KOPT-K1 (cell line): ENCODE measurements around the gene CEPT1.
"Not testable (repeated sequence)": the region's sequence is repeated elsewhere in the genome, so short reads cannot be mapped to it uniquely, and the experiment has no call there.

ENCODE experiments used
- H3K27ac ChIP-seq: fragments of 200-600 bp; sonication (generic); 2 replicates; pipeline ENCODE4 v1.5.1; 2016; ENCODE audit warnings: antibody characterized with exemption, mild to moderate bottlenecking, low read depth, low read length; ENCODE audit not compliant: poor library complexity, severe bottlenecking
- H3K36me3 ChIP-seq: fragments of 200-600 bp; sonication (generic); 2 replicates; pipeline ENCODE4 v1.5.1; 2017; ENCODE audit warnings: antibody characterized with exemption, mild to moderate bottlenecking, low read length, moderate library complexity; ENCODE audit not compliant: insufficient read depth
- H3K9me3 ChIP-seq: fragments of 200-600 bp; sonication (generic); 2 replicates; pipeline ENCODE4 v1.5.1; 2017; ENCODE audit warnings: antibody characterized with exemption, low read length, mild to moderate bottlenecking; ENCODE audit not compliant: insufficient read depth, poor library complexity, severe bottlenecking

Gene CEPT1

DNA sequence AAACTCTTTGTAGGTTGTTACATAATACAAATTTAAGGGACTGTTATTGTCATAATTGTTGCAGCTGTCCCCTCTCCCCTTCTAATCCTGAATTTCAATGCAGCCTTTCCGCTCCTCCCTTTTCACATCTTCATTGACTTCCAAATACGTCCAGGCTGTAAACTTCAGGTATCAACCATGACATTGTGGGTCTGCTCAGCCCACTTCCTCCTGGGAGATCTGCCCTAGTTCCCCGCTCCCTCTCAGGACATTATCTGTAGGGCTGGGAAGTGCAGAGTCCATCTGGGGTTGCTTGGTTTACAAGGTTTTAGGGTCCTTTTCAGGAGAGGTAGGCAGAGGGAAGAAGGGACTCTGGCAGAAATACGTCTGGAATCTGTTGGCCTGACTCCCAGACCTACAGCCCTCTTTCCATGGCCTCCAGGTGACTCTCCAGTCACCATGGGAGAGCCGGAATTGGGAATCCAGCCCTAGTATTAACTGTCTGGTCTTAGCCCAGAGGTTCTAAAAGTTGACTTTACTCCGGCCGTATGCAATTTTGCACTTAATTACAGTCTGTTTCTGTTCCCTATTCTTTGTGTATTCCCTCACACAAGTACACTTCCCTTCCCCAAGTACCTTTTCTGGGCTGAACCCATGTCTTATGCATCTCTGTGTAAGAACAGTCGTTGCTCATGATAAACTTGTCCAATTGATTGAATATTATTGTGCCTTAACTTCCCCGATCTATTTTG lies 65.1 kb downstream of the CEPT1 start:
- no peaks in the 10 kb centered on the region for H3K36me3 ChIP-seq
- H3K27ac ChIP-seq: peak overlapping the region; percentile 99
- H3K9me3 ChIP-seq: no peaks in the 10 kb centered on the region

GRCh38 chr1:111205714-111206050 lies 65.7 kb downstream of the CEPT1 start:
- peak overlapping the region; percentile 99 for H3K27ac ChIP-seq
- no peaks in the 10 kb centered on the region for H3K9me3 ChIP-seq
- H3K36me3 ChIP-seq: no peaks in the 10 kb centered on the region

GRCh38 chr1:111208921-111209320 lies 68.9 kb downstream of the CEPT1 start:
- H3K9me3 ChIP-seq: no peaks in the 10 kb centered on the region
- H3K27ac ChIP-seq: peak overlapping the region; percentile 99
- H3K36me3 ChIP-seq: no peaks in the 10 kb centered on the region

DNA sequence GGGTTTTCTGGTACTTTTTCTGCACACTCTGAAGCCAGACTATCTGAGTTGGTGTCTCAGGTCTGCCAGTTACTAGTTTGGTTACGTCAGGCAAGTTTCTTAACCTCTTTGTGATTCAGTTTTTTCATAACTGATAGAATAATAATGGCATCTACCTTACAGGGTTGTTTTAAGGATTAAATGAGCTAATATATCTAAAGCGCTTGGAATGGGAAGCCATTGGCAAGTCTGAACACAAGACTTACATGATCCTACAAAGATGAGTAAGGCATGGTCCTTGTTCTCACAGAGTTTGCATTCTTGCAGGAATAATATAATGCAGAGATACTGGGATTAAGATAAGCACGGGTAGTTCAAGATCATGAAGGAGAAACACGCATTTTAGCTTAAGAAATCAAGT lies 69.6 kb downstream of the CEPT1 start:
- Histone ChIP-seq H3K27ac (peak overlapping the region; percentile 99), H3K36me3 (no peaks in the 10 kb centered on the region)

DNA sequence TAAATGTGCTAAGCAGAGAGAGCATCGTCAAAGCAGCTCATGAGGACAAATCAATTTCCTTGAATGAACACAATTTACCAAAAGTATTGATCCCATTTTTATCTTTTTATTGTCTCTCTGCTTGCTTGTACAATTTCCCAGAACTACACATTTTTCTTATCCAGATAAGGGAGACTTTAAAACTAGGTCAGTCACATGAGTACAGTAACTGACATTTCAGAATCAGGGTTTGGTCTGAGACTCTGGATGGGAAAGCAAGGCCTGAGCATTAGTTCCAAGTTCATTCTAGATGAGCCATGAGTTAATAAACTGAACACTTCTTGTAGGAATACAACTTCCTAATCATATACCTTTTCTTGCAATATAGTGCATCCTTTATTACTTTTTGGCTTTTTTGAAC lies 71.9 kb downstream of the CEPT1 start:
- Histone ChIP-seq H3K36me3 (no peaks in the 10 kb centered on the region), H3K9me3 (no peaks in the 10 kb centered on the region), H3K27ac (peak overlapping the region; percentile 99)

More for the DNA sequence above, 69.6 kb downstream of the CEPT1 start:
- H3K9me3 ChIP-seq: no peaks in the 10 kb centered on the region

- H3K27ac ChIP-seq: peak overlapping the region; percentile 99
- H3K36me3 ChIP-seq: no peaks in the 10 kb centered on the region
- no peaks in the 10 kb centered on the region for H3K9me3 ChIP-seq
Observed at GRCh38 chr1:111212634-111213335, 72.8 kb downstream of the CEPT1 start.

- Histone ChIP-seq H3K9me3 (no peaks in the 10 kb centered on the region), H3K36me3 (no peaks in the 10 kb centered on the region), H3K27ac (peak overlapping the region; percentile 99)
Observed at GRCh38 chr1:111213412-111213811, 73.4 kb downstream of the CEPT1 start.

GRCh38 chr1:111214074-111214801 lies 74.2 kb downstream of the CEPT1 start:
- H3K9me3 ChIP-seq: no peaks in the 10 kb centered on the region
- peak overlapping the region; percentile 99 for H3K27ac ChIP-seq
- H3K36me3 ChIP-seq: no peaks in the 10 kb centered on the region

GRCh38 chr1:111214884-111215283 lies 74.9 kb downstream of the CEPT1 start:
- H3K36me3 ChIP-seq: no peaks in the 10 kb centered on the region
- H3K27ac ChIP-seq: peak overlapping the region; percentile 99
- H3K9me3 ChIP-seq: no peaks in the 10 kb centered on the region

DNA sequence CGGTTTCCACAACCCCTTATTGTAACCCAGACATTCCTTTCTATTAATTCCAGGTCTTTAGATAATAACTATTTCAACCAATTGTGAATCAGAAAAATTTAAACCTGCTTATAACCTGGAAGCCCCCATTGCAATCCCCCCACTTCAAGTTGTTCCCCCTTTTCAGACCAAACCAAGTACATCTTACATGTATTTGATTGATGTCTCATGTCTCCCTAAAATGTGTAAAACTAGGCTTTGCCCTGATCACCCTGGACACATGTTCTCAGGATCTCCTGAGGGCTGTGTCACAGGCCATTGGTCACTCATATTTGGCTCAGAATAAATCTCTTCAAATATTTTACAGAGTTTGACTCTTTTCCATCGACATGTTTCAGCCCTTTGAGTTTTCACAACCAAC lies 75.3 kb downstream of the CEPT1 start:
- H3K27ac ChIP-seq: peak overlapping the region; percentile 99
- not testable (repeated sequence) for H3K36me3 ChIP-seq, H3K9me3 ChIP-seq

GRCh38 chr1:111216751-111217150 lies 76.7 kb downstream of the CEPT1 start:
- no peaks in the 10 kb centered on the region for H3K9me3 ChIP-seq
- peak overlapping the region; percentile 99 for H3K27ac ChIP-seq
- H3K36me3 ChIP-seq: no peaks in the 10 kb centered on the region

- H3K27ac ChIP-seq: peak overlapping the region; percentile 99
- no peaks in the 10 kb centered on the region for H3K9me3 ChIP-seq
- H3K36me3 ChIP-seq: no peaks in the 10 kb centered on the region
Observed at GRCh38 chr1:111217183-111217910, 77.3 kb downstream of the CEPT1 start.

- Histone ChIP-seq H3K36me3 (no peaks in the 10 kb centered on the region), H3K27ac (peak overlapping the region; percentile 99), H3K9me3 (no peaks in the 10 kb centered on the region)
Observed at GRCh38 chr1:111218701-111219556, 78.9 kb downstream of the CEPT1 start.

DNA sequence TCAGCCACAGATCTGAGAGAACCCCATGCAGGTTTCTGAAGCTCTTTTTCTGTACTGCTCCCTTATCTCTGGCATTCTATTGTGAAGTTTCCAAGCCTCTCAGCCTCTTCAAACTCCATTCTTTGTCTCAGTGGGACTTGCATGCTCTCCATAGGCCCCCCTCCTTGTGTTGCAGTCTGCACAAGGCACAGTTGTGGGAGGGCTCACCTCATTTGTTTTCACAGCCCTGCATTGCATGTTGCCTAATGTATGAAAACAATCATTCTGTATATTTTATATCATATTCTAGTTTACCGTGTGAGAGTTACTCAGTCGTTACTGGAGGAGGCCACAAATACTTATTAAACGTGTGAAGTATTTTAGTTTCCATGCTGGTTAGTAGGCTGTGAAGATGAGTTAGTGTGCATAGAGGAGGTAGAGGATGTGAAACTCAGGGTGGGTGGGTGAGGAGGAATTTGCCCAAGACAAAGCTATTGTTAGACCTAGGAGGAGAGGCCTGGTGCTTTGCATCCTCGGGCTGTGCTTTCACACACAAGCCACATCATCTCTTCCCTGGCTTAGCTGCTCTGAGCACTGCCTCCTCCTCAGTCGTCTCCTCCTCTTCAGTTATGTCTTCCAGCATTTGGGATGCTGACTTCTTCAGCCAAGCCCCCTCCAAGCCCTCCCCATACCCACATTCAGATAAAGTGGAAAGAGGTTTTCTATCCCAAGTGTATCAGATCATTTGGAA lies 79.7 kb downstream of the CEPT1 start:
- Histone ChIP-seq H3K27ac (peak overlapping the region; percentile 99), H3K36me3 (no peaks in the 10 kb centered on the region), H3K9me3 (no peaks in the 10 kb centered on the region)
